Stomach (tissue), 4 donors: ENCODE results near the gene NODAL.

Source experiments
- CTCF ChIP-seq, 7 experiments: fragments of 450-650 bp in 4 of 7; fragments of 200-600 bp in 3 of 7; sonication (generic) in 3 of 7; IDR thresholded peaks; one replicate each; pipeline ENCODE4 v1.5.1; 2016 to 2019; ENCODE audit warnings: antibody characterized with exemption in 7 of 7, control low read depth in 2 of 7, mild to moderate bottlenecking in 1 of 7
- EP300 ChIP-seq: sonication (generic); formaldehyde crosslinking; IDR thresholded peaks from one replicate; pipeline ENCODE4 v1.6.1; 2017; ENCODE audit warnings: antibody characterized with exemption
- POLR2A ChIP-seq, 4 donors: fragments of 450-650 bp; IDR thresholded peaks; one replicate each; pipeline ENCODE4 v1.6.1; 2016; ENCODE audit warnings: antibody characterized with exemption in 4 of 4, control low read depth in 2 of 4, mild to moderate bottlenecking in 1 of 4, moderate library complexity in 1 of 4
- POLR2AphosphoS5 ChIP-seq, 3 donors: sonication (generic); formaldehyde crosslinking; IDR thresholded peaks; one replicate each; pipeline ENCODE4 v1.6.1; 2016; ENCODE audit warnings: antibody characterized with exemption in 3 of 3

DNA sequence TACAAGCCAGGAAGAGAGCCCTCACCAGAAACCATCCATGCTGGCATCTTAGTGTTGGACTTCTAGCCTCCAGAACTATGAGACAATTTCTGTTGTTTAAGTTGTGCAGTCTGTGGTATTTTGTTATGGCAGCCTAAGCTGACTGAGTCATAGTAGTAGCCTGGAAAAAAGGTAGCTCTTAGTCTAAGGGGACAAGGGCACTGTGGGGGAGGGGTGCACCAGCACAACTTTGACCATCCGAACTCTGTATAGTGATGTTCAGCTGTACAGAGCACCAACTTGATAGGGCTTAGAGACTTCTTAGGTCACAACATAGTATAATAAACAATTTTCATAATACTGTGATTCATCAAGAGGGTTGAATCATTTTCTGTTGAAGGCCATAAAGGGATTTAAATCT is 23.3 kb downstream of the NODAL start:
- TF ChIP-seq CTCF (IDR thresholded peaks at IDR 0.05) = no peak
- no peak for TF ChIP-seq POLR2A (IDR thresholded peaks at IDR 0.05)
- no peak for TF ChIP-seq EP300
- peak in 1 of 3 donors; percentile 8 for TF ChIP-seq POLR2AphosphoS5 (IDR thresholded peaks at IDR 0.05)
